Gastrocnemius medialis (tissue), 4 donors: Measurements from ENCODE around the gene FAM177A1.

Experiments
- POLR2A ChIP-seq, 2 donors: fragments of 450-650 bp; IDR thresholded peaks; one replicate each; pipeline ENCODE4 v1.6.1; 2017; ENCODE audit warnings: antibody characterized with exemption in 2 of 2, mild to moderate bottlenecking in 2 of 2, moderate library complexity in 2 of 2
- TF ChIP-seq, protein P1 (sequence below), 5 experiments: fragments of 450-650 bp in 3 of 5; fragments of 200-600 bp in 2 of 5; sonication (generic) in 2 of 5; IDR thresholded peaks in 4 of 5; conservative IDR thresholded peaks in 1 of 5; 1 replicate in 4 of 5; 2 replicates in 1 of 5; pipeline ENCODE4 v1.5.1; 2016 to 2019; ENCODE audit warnings: antibody characterized with exemption in 5 of 5, mild to moderate bottlenecking in 3 of 5, moderate library complexity in 3 of 5

DNA sequence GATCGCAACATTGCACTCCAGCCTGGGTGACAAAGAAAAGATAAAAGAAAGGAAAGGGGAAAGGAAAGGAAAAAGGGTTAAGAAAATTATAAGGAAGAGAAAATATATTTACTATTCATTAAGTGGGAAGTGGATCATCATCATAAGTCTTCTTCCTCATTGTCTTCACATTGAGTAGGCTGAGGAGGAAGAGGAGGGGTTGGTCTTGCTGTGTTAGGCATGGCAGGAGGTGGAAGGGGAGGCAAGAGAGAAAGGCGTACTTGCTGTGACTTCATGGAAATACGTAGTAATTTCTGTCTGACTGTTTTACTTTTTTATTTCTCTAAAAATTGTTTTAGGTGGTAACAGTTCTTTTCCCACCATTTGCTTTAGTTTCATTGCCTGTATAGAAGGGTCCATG lies 26.2 kb downstream of the FAM177A1 start:
- TF ChIP-seq, protein P1, sequence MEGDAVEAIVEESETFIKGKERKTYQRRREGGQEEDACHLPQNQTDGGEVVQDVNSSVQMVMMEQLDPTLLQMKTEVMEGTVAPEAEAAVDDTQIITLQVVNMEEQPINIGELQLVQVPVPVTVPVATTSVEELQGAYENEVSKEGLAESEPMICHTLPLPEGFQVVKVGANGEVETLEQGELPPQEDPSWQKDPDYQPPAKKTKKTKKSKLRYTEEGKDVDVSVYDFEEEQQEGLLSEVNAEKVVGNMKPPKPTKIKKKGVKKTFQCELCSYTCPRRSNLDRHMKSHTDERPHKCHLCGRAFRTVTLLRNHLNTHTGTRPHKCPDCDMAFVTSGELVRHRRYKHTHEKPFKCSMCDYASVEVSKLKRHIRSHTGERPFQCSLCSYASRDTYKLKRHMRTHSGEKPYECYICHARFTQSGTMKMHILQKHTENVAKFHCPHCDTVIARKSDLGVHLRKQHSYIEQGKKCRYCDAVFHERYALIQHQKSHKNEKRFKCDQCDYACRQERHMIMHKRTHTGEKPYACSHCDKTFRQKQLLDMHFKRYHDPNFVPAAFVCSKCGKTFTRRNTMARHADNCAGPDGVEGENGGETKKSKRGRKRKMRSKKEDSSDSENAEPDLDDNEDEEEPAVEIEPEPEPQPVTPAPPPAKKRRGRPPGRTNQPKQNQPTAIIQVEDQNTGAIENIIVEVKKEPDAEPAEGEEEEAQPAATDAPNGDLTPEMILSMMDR (IDR thresholded peaks at IDR 0.05 in 4 of 5, conservative IDR thresholded peaks at IDR 0.05 in 1 of 5) = no peak
- no peak for TF ChIP-seq POLR2A (IDR thresholded peaks at IDR 0.05)
